Measurements from ENCODE around the gene HOXD13. TPM values are rescaled to one million over a fixed set of nuclear protein-coding genes. Genes with fewer than 3 reads are reported as not detected.

The HOXD13 gene
- total and polyA plus RNA-seq, 2 experiments from 2014 or later, result not detected

GRCh38 chr2:176075481-176075880 is 17.0 kb upstream of the HOXD13 start (continued):
- TF ChIP-seq ZNF462 (CRISPR knock-in tag; IDR thresholded peaks at IDR 0.05), result no peak
- no peak for TF ChIP-seq POLR2AphosphoS5 (IDR thresholded peaks at IDR 0.05; ENCODE audit: low read depth)

GRCh38 chr2:176076063-176076462 is 16.5 kb upstream of the HOXD13 start:
- Histone ChIP-seq H3K79me2 (replicated peaks; ENCODE audit: insufficient read depth) (no peaks in the 10 kb centered on the region), H3K9me2 (ENCODE audit: insufficient read depth) (no peaks in the 10 kb centered on the region), H3K36me3 (ENCODE audit: insufficient read depth) (no peaks in the 10 kb centered on the region), H3K27ac (ENCODE audit: low read depth) (no peak overlapping the region), H3K4me2 (no peak overlapping the region), H3K4me3 (no peak overlapping the region), H2AFZ (no peak overlapping the region), H3K27me3 (ENCODE audit: insufficient read depth) (peaks cover 98% of the 10 kb centered on the region), H3F3A (replicated peaks; ENCODE audit: low read depth) (peaks cover 28% of the 10 kb centered on the region), H4K20me1 (replicated peaks; ENCODE audit: insufficient read depth) (peaks cover 34% of the 10 kb centered on the region), H3K4me1 (ENCODE audit: insufficient read depth) (peaks cover 25% of the 10 kb centered on the region)
- H3K9me3 Mint-ChIP-seq, result peaks cover 2% of the 10 kb centered on the region; the same call in 1 of the 3 replicates
- DNase-seq (ENCODE audit: low spot score) (no peak), ATAC-seq (no peak)
- peaks cover 96% of the 10 kb centered on the region for H3K27me3 Mint-ChIP-seq (ENCODE audit: insufficient read depth, low read depth, poor library complexity)
- H3K36me3 Mint-ChIP-seq (ENCODE audit: low read depth), result peaks cover 1% of the 10 kb centered on the region; the same call in 2 of the 3 replicates
- H3K4me3 Mint-ChIP-seq, result no peak overlapping the region
- H3K4me1 Mint-ChIP-seq, result peaks cover 33% of the 10 kb centered on the region
- TF ChIP-seq ZNF462 (CRISPR knock-in tag; IDR thresholded peaks at IDR 0.05) (no peak), EZH2 (IDR thresholded peaks at IDR 0.05; ENCODE audit: low read depth, unreplicated experiment) (peak; percentile 54), ETS1 (IDR thresholded peaks at IDR 0.05) (no peak)
- no peak overlapping the region for H3K27ac Mint-ChIP-seq
